NCI-H82 treated with DMSO at 0.1 percent for 48 hours (cell line): Measurements from ENCODE around the gene MSI2.

Experiments
- DNase-seq: peaks from one replicate; lab custom pipeline; 2025; ENCODE audit not compliant: unreplicated experiment; lab: John Stamatoyannopoulos, UW

MSI2 gene

GRCh38 chr17:57535249-57535966 lies 279.1 kb downstream of the MSI2 start:
- peak; percentile 97 for DNase-seq

GRCh38 chr17:57536289-57536688 lies 280.0 kb downstream of the MSI2 start:
- DNase-seq = peak; percentile 94

GRCh38 chr17:57536789-57537523 lies 280.6 kb downstream of the MSI2 start:
- no peak for DNase-seq

- no peak for DNase-seq
These were observed 281.4 kb downstream of the MSI2 start for GRCh38 chr17:57537524-57538410.

- DNase-seq = no peak
These were observed 282.6 kb downstream of the MSI2 start for GRCh38 chr17:57538736-57539456.

- DNase-seq = peak; percentile 23
These were observed 283.4 kb downstream of the MSI2 start for GRCh38 chr17:57539529-57540301.

GRCh38 chr17:57540596-57540995 lies 284.3 kb downstream of the MSI2 start:
- DNase-seq = no peak

- DNase-seq = no peak
These were observed 284.7 kb downstream of the MSI2 start for GRCh38 chr17:57541049-57541448.

- DNase-seq = no peak
These were observed 285.4 kb downstream of the MSI2 start for GRCh38 chr17:57541472-57542394.

- DNase-seq = no peak
These were observed 286.2 kb downstream of the MSI2 start for GRCh38 chr17:57542510-57542909.

- no peak for DNase-seq
These were observed 286.9 kb downstream of the MSI2 start for GRCh38 chr17:57543230-57543629.

GRCh38 chr17:57544401-57544800 lies 288.1 kb downstream of the MSI2 start:
- DNase-seq = peak; percentile 76

GRCh38 chr17:57544834-57545463 lies 288.6 kb downstream of the MSI2 start:
- peak; percentile 84 for DNase-seq

GRCh38 chr17:57545731-57546342 lies 289.5 kb downstream of the MSI2 start:
- peak; percentile 77 for DNase-seq

- DNase-seq = peak; percentile 85
These were observed 292.4 kb downstream of the MSI2 start for GRCh38 chr17:57548421-57549410.

- no peak for DNase-seq
These were observed 293.1 kb downstream of the MSI2 start for GRCh38 chr17:57549468-57549867.

GRCh38 chr17:57550016-57550415 lies 293.7 kb downstream of the MSI2 start:
- peak; percentile 32 for DNase-seq
